ENCODE results near the gene SLC16A10. TPM values are rescaled to one million over a fixed set of nuclear protein-coding genes. Genes with fewer than 3 reads are reported as not detected.
A peak's percentile ranks its signal among the peaks of the same experiment; 100 is the strongest.

SLC16A10 gene
- total and polyA plus RNA-seq, 9 donors: 1.3 to 5.1 (median 2.5) TPM

GRCh38 chr6:111157412-111157811 is 70.1 kb downstream of the SLC16A10 start:
- no peaks in the 10 kb centered on the region for H3K27me3 ChIP-seq (ENCODE audit: control insufficient read depth, insufficient read depth, low read length)
- WGBS (ENCODE audit: insufficient coverage): 84% methylated on average over 3 of the region's 5 CpGs
- H3K9me3 ChIP-seq (replicated peaks; ENCODE audit: control insufficient read depth, low read depth, low read length): peaks cover 3% of the 10 kb centered on the region
- no peaks in the 10 kb centered on the region for H3K4me1 ChIP-seq (ENCODE audit: control insufficient read depth, insufficient read depth, low read length)
- no peaks in the 10 kb centered on the region for H3K36me3 ChIP-seq (ENCODE audit: control insufficient read depth, insufficient read depth, low read length)
- no peak overlapping the region for H3K4me3 ChIP-seq (ENCODE audit: low read length)
- DNase-seq: no peak
- no peak overlapping the region for H3K27ac ChIP-seq (ENCODE audit: low read length)

GRCh38 chr6:111159633-111160032 is 72.3 kb downstream of the SLC16A10 start:
- H3K9me3 ChIP-seq (replicated peaks; ENCODE audit: control insufficient read depth, low read depth, low read length): peaks cover 7% of the 10 kb centered on the region
- no peaks in the 10 kb centered on the region for H3K27me3 ChIP-seq (ENCODE audit: control insufficient read depth, insufficient read depth, low read length)
- no peaks in the 10 kb centered on the region for H3K4me1 ChIP-seq (ENCODE audit: control insufficient read depth, insufficient read depth, low read length)
- H3K36me3 ChIP-seq (ENCODE audit: control insufficient read depth, insufficient read depth, low read length): no peaks in the 10 kb centered on the region
- H3K27ac ChIP-seq (ENCODE audit: low read length): no peak overlapping the region
- no peak for DNase-seq
- no peak overlapping the region for H3K4me3 ChIP-seq (ENCODE audit: low read length)

- no CpG with 5 or more reads among the region's 2 CpGs for WGBS (ENCODE audit: insufficient coverage)
Observed at GRCh38 chr6:111161650-111162049, 74.3 kb downstream of the SLC16A10 start.

DNA sequence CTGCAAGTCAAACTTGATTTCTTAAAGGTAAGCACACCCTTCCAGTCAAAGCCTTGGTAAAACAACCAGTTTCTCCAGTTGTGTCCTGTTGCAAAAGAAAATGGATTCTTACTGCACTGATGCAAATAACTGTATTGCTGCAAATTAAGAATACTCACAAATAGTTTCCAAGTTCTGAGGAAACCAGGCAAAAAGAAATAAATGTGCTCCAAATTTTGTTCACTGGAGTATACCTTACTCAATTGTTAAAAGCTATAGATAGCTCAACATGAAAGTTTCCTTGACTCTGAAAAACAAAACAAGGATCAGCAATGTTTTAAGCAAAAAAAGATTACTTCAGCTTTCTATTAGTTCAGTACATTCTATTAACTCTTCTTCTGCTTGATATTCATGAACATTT is 75.2 kb downstream of the SLC16A10 start:
- Histone ChIP-seq H3K36me3 (ENCODE audit: control insufficient read depth, insufficient read depth, low read length) (no peaks in the 10 kb centered on the region), H3K4me1 (ENCODE audit: control insufficient read depth, insufficient read depth, low read length) (no peaks in the 10 kb centered on the region), H3K4me3 (ENCODE audit: low read length) (no peak overlapping the region), H3K27me3 (ENCODE audit: control insufficient read depth, insufficient read depth, low read length) (no peaks in the 10 kb centered on the region), H3K27ac (ENCODE audit: low read length) (no peak overlapping the region), H3K9me3 (replicated peaks; ENCODE audit: control insufficient read depth, low read depth, low read length) (peaks cover 7% of the 10 kb centered on the region)
- no peak for DNase-seq

More at GRCh38 chr6:111161650-111162049, 74.3 kb downstream of the SLC16A10 start:
- Histone ChIP-seq H3K4me1 (ENCODE audit: control insufficient read depth, insufficient read depth, low read length) (no peaks in the 10 kb centered on the region), H3K27me3 (ENCODE audit: control insufficient read depth, insufficient read depth, low read length) (no peaks in the 10 kb centered on the region), H3K36me3 (ENCODE audit: control insufficient read depth, insufficient read depth, low read length) (no peaks in the 10 kb centered on the region), H3K27ac (ENCODE audit: low read length) (no peak overlapping the region), H3K4me3 (ENCODE audit: low read length) (no peak overlapping the region), H3K9me3 (replicated peaks; ENCODE audit: control insufficient read depth, low read depth, low read length) (peaks cover 7% of the 10 kb centered on the region)
- no peak for DNase-seq

- Histone ChIP-seq H3K27ac (ENCODE audit: low read length) (no peak overlapping the region), H3K4me3 (ENCODE audit: low read length) (no peak overlapping the region), H3K4me1 (ENCODE audit: control insufficient read depth, insufficient read depth, low read length) (no peaks in the 10 kb centered on the region), H3K9me3 (replicated peaks; ENCODE audit: control insufficient read depth, low read depth, low read length) (no peaks in the 10 kb centered on the region), H3K27me3 (ENCODE audit: control insufficient read depth, insufficient read depth, low read length) (no peaks in the 10 kb centered on the region), H3K36me3 (ENCODE audit: control insufficient read depth, insufficient read depth, low read length) (no peaks in the 10 kb centered on the region)
- DNase-seq: no peak
- no CpG with 5 or more reads among the region's 6 CpGs for WGBS (ENCODE audit: insufficient coverage)
Observed at GRCh38 chr6:111171577-111172400, 84.5 kb downstream of the SLC16A10 start.

- Histone ChIP-seq H3K4me1 (ENCODE audit: control insufficient read depth, insufficient read depth, low read length) (no peaks in the 10 kb centered on the region), H3K4me3 (ENCODE audit: low read length) (no peak overlapping the region), H3K9me3 (replicated peaks; ENCODE audit: control insufficient read depth, low read depth, low read length) (no peaks in the 10 kb centered on the region), H3K27me3 (ENCODE audit: control insufficient read depth, insufficient read depth, low read length) (no peaks in the 10 kb centered on the region), H3K36me3 (ENCODE audit: control insufficient read depth, insufficient read depth, low read length) (no peaks in the 10 kb centered on the region), H3K27ac (ENCODE audit: low read length) (no peak overlapping the region)
- DNase-seq: no peak
- no CpG with 5 or more reads among the region's 4 CpGs for WGBS (ENCODE audit: insufficient coverage)
Observed at GRCh38 chr6:111172563-111172962, 85.3 kb downstream of the SLC16A10 start.

- H3K4me1 ChIP-seq (ENCODE audit: control insufficient read depth, insufficient read depth, low read length): no peaks in the 10 kb centered on the region
- no peak overlapping the region for H3K4me3 ChIP-seq (ENCODE audit: low read length)
- WGBS (ENCODE audit: insufficient coverage): no CpG with 5 or more reads among the region's 2 CpGs
- H3K27me3 ChIP-seq (ENCODE audit: control insufficient read depth, insufficient read depth, low read length): no peaks in the 10 kb centered on the region
- no peak overlapping the region for H3K27ac ChIP-seq (ENCODE audit: low read length)
- no peak for DNase-seq
- H3K9me3 ChIP-seq (replicated peaks; ENCODE audit: control insufficient read depth, low read depth, low read length): no peaks in the 10 kb centered on the region
- no peaks in the 10 kb centered on the region for H3K36me3 ChIP-seq (ENCODE audit: control insufficient read depth, insufficient read depth, low read length)
Observed at GRCh38 chr6:111173341-111173740, 86.0 kb downstream of the SLC16A10 start.

- DNase-seq: no peak
- no peaks in the 10 kb centered on the region for H3K4me1 ChIP-seq (ENCODE audit: control insufficient read depth, insufficient read depth, low read length)
- WGBS (ENCODE audit: insufficient coverage): no CpG with 5 or more reads among the region's 3 CpGs
- no peak overlapping the region for H3K27ac ChIP-seq (ENCODE audit: low read length)
- no peaks in the 10 kb centered on the region for H3K9me3 ChIP-seq (replicated peaks; ENCODE audit: control insufficient read depth, low read depth, low read length)
- no peaks in the 10 kb centered on the region for H3K36me3 ChIP-seq (ENCODE audit: control insufficient read depth, insufficient read depth, low read length)
- H3K4me3 ChIP-seq (ENCODE audit: low read length): no peak overlapping the region
- H3K27me3 ChIP-seq (ENCODE audit: control insufficient read depth, insufficient read depth, low read length): no peaks in the 10 kb centered on the region
Observed at GRCh38 chr6:111173946-111174345, 86.6 kb downstream of the SLC16A10 start.

- peak; percentile 32 for DNase-seq
- H3K9me3 ChIP-seq (replicated peaks; ENCODE audit: control insufficient read depth, low read depth, low read length): no peaks in the 10 kb centered on the region
- no peak overlapping the region for H3K4me3 ChIP-seq (ENCODE audit: low read length)
- no peaks in the 10 kb centered on the region for H3K36me3 ChIP-seq (ENCODE audit: control insufficient read depth, insufficient read depth, low read length)
- no peak overlapping the region for H3K27ac ChIP-seq (ENCODE audit: low read length)
- H3K27me3 ChIP-seq (ENCODE audit: control insufficient read depth, insufficient read depth, low read length): no peaks in the 10 kb centered on the region
- WGBS (ENCODE audit: insufficient coverage): no CpG with 5 or more reads among the region's 2 CpGs
- H3K4me1 ChIP-seq (ENCODE audit: control insufficient read depth, insufficient read depth, low read length): no peaks in the 10 kb centered on the region
Observed at GRCh38 chr6:111175109-111175508, 87.8 kb downstream of the SLC16A10 start.

GRCh38 chr6:111176038-111176759 is 88.9 kb downstream of the SLC16A10 start:
- no peak for DNase-seq
- Histone ChIP-seq H3K9me3 (replicated peaks; ENCODE audit: control insufficient read depth, low read depth, low read length) (no peaks in the 10 kb centered on the region), H3K36me3 (ENCODE audit: control insufficient read depth, insufficient read depth, low read length) (no peaks in the 10 kb centered on the region), H3K4me1 (ENCODE audit: control insufficient read depth, insufficient read depth, low read length) (no peaks in the 10 kb centered on the region), H3K27ac (ENCODE audit: low read length) (no peak overlapping the region), H3K4me3 (ENCODE audit: low read length) (no peak overlapping the region), H3K27me3 (ENCODE audit: control insufficient read depth, insufficient read depth, low read length) (no peaks in the 10 kb centered on the region)
- no CpG with 5 or more reads among the region's 2 CpGs for WGBS (ENCODE audit: insufficient coverage)

Measured in muscle of leg (tissue), 11 donors.